Measurements from ENCODE around the gene SBF2.

SBF2 gene

GRCh38 chr11:10293423-10294289 lies at the start of gene SBF2:
Gene SBF2 (minus strand): TSS chr11:10294219. CDS start chr11:10294069, 150 bp downstream.
- DNase-seq (ENCODE audit: low read depth): peak; percentile 82
- H3K4me3 ChIP-seq (ENCODE audit: low read depth, low read length): peak within 1 kb of the TSS; percentile 75
- no peak for TF ChIP-seq CTCF (IDR thresholded peaks at IDR 0.05; ENCODE audit: insufficient read depth, low read depth, low read length, missing control alignments)

- TF ChIP-seq CTCF (IDR thresholded peaks at IDR 0.05; ENCODE audit: insufficient read depth, low read depth, low read length, missing control alignments): no peak
- DNase-seq (ENCODE audit: low read depth): no peak
- no peak overlapping the region for H3K4me3 ChIP-seq (ENCODE audit: low read depth, low read length)
Measured at GRCh38 chr11:10338287-10338686, 44.3 kb upstream of the SBF2 start.

- no peak overlapping the region for H3K4me3 ChIP-seq (ENCODE audit: low read depth, low read length)
- DNase-seq (ENCODE audit: low read depth): no peak
- no peak for TF ChIP-seq CTCF (IDR thresholded peaks at IDR 0.05; ENCODE audit: insufficient read depth, low read depth, low read length, missing control alignments)
Measured at GRCh38 chr11:10333490-10333889, 39.5 kb upstream of the SBF2 start.

- no peak for TF ChIP-seq CTCF (IDR thresholded peaks at IDR 0.05; ENCODE audit: insufficient read depth, low read depth, low read length, missing control alignments)
- H3K4me3 ChIP-seq (ENCODE audit: low read depth, low read length): no peak overlapping the region
- DNase-seq (ENCODE audit: low read depth): no peak
Measured at GRCh38 chr11:10331548-10332289, 37.7 kb upstream of the SBF2 start.

- no peak for TF ChIP-seq CTCF (IDR thresholded peaks at IDR 0.05; ENCODE audit: insufficient read depth, low read depth, low read length, missing control alignments)
- H3K4me3 ChIP-seq (ENCODE audit: low read depth, low read length): no peak overlapping the region
- no peak for DNase-seq (ENCODE audit: low read depth)
Measured at GRCh38 chr11:10329935-10330334, 35.9 kb upstream of the SBF2 start.

- no peak for DNase-seq (ENCODE audit: low read depth)
- H3K4me3 ChIP-seq (ENCODE audit: low read depth, low read length): no peak overlapping the region
- no peak for TF ChIP-seq CTCF (IDR thresholded peaks at IDR 0.05; ENCODE audit: insufficient read depth, low read depth, low read length, missing control alignments)
Measured at GRCh38 chr11:10329356-10329755, 35.3 kb upstream of the SBF2 start.
